HG03159 (cell line): ENCODE results near the gene PARVA.

Experiments used
- ATAC-seq: cut with Tn5 transposase; IDR thresholded peaks from one replicate; pipeline ENCODE4 v1.9.1; 2021; ENCODE audit warnings: mild to moderate bottlenecking, moderate library complexity; ENCODE audit not compliant: unreplicated experiment

The PARVA gene

DNA sequence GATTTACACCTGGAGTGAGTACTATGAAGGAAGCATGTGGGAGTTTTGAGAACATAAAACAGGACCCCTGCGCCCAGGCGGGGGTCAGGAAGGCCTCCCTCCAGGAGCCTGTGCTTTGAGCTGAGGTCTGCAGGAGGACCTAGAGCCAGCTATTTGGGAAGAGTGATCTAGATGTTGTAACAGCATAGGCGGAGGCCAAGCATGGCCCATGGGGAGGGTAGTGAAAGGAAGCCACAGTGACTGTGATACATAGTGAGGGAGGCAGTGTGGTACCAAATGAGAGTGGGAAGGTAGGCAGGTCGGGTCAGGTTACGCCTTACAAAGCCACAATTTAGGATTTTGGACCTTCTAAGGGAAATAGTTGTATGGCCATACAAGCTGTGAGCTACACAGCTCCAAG lies 147.5 kb downstream of the PARVA start:
- no peak for ATAC-seq

DNA sequence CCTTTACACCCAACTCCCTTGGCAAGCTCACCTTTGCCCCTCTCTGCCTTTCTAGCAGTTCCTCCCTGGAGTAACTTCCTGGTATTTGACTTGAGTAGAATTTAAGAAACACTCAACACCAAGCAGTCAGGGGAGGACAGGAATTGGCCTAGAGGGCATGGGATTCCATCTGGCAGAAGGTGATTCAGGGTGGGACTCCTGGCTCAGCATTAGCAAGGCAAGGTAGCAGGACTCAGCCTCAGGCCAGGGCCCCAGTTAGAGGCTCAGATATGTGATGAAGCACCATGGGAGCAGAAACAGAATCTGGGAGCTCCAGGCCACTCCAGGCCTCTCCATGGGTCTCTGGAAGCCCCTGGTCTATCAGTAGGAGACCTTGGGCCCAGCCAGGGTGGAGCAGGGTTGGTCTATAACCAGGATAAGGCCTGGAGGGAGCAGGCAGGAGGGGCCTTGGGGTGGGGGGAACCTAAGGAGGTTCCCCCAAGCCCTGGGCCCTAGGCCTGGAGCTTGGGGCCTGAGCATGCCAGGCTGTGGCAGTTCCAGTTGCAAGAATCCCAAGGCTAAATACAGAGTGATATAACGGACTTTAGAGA lies 148.2 kb downstream of the PARVA start:
- no peak for ATAC-seq

DNA sequence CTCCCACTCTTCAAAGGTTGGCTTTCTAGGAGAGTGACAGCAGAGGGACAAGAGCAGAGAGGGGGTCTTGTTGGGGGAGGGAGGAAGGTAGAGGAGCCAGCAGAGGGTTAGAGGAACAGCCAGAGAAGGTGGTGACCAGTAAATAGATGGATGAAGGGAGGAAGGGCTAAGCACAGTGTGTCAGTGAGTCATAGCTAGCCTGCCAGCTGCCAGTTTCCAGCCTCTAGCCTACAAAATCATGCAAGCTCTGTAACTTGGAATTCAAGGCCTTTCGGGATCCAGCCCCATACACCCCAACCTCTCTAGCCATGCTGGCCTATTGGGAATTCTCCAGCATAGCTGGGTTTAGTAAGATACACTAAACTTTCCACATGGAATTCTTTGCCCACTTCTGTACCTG lies 149.4 kb downstream of the PARVA start:
- no peak for ATAC-seq

DNA sequence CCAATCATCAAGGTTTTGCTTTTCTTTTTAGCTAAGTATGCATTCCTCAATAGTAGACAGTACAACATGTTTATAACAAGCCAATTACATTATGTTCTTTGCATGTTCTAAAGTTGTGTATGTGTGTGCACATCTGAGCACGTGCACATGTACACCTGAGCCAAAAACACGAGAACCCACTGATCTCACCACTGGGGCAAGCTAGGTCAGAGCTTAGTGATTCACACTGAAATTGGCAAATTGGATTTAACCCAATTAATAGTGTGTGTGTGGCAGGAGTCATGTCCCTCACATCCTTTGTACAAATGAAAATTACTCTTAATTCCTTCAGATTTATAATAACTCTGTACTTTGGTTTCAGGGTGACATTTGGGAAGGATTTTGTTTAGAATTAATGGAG lies 151.1 kb downstream of the PARVA start:
- no peak for ATAC-seq

DNA sequence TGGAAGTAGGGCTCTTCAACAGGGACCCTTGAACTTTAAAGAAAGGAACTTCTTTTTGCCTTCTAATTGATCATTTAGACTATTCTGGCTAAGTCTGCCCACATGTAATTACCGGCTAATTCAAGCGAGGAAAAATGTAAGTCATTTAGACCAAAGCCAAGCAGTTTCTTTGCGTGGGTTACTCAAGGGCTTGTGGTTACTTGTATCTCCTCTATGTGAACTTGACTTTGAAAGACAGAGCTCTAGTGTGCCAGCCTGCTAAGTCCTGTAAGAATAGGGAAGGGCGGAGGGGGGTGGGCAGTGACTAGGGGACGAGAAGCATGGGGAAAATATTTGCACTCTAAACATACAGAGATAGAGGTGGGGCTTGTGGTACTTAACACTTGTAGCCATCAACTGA lies 151.7 kb downstream of the PARVA start:
- no peak for ATAC-seq

DNA sequence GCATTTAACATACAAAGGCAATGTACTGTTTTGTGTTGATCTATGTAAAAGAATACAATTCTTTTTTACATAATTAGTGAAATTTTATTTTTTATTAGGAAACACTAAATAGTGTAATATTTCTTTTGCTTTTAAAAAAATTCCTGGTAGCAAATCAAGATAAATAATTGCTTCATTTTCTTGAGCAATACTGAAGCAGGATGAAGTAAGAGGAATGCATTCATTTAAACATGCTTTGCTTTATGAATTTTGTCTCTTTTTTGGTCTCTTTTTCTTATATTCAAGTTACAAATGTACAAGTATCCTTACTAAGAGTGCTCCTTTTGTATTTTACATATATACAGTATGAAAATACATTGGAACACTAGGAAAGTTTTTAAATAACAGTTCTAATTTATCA lies 152.4 kb downstream of the PARVA start:
- ATAC-seq, result no peak

DNA sequence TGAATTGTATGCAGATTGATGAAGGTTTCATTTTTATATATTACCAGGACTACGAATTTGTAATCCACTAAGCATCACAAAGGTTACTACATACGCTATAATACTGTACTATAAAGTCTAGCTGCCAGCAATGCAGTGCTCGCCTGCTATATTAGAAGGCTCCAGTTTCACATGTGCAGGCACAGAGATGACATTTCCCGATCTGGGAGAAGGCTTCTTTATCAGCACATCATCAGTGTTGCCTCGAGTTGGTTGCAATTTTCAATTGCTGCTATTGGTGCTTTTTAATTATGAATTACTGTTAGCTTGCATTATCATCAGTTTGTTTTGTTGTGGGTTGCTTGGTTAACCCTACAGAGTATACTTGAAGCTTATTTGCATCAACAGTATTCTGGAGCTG lies 153.6 kb downstream of the PARVA start:
- ATAC-seq, result no peak

DNA sequence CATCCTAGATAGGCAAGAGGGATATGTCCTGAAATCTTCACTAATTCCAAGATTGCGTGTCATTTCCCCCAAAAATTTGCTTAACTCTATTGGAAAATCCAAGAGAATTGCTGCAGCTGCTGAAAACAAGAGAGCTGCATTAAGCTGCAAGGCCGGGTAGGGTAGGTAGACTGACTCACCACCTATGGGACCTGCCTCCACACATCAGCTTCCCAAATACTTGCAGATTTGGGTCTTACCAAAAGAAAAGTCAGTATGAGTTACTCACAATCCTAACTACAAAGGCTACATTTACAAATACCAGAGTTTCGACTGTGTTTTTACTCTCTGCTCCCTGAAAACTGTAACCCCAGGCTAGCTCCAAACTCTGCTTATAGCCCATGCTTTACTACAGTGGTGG lies 154.3 kb downstream of the PARVA start:
- no peak for ATAC-seq

DNA sequence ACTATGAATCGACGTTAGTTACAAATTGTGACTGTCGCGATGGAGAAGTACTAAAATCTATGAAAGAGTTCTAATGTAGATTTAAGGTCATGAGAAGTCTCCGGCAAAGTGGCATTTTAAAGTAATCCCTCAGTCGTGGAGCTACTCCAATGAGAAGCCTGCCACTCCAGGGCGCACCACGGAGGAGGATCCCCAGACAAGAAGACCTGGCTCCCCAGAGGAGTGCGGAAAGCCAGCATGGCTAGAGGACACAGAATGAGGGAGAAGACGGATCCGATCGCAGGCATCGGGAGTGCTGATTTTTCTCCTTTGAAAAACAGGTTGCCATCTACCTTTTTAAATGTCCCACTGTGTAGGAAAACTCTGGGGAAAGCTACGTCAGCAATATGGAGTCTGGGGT lies 155.2 kb downstream of the PARVA start:
- ATAC-seq, result no peak

DNA sequence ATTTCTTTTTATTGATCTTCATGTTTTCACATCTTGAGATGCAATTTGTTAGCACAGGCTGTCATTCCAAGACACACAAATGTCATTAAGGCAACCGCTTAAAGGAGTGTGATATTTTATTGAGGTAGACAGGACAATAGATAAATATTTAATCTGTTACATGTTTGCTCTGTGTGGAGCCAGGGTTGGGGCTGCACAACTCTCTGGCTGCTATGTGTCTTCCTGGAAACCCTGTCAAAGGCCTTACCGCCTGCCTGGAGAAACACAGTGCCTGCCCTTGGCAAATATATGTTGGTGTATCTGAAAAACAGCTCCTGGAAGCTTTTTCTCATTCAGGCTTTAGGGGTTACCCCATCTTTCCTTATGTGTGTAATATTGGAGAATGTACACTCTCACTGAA lies 157.2 kb downstream of the PARVA start:
- no peak for ATAC-seq

DNA sequence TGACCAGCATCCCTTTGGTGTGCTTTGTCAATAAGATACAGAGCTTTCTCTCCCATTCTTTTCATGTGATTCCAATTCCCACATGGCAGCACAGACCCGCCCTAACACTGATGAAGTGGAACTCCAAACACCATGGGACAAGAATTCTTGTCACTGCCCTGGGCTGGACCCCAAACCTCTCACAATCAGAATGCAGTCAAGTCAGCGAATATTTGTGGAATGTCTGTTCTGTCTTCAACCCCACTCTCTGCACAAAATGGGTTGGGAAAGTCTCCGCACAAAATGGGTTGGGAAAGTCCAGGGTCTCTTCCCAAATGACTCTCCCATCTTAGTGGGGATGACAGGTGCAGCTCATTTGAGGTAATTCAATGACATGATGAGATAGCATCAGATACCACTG lies 157.9 kb downstream of the PARVA start:
- ATAC-seq, result no peak

DNA sequence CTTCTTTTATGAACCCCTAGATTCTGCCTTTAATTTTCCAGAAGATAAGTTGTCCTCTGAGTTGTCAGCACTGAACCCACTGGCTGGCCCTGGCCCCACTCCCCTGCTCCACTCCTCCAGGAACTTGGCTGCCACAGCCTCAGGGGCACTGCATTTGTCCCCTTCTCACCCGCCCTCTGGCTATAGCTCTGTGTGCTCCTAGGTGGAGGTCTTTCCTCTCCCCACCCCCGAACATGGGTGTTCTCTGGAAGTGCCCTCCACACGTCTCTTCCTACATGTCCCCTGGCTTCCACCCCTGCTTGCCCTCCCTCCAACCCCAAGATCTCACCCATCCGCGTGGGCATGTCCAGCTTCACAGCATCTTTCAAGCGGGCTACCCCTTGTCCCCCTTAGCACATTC lies 159.2 kb downstream of the PARVA start:
- no peak for ATAC-seq

DNA sequence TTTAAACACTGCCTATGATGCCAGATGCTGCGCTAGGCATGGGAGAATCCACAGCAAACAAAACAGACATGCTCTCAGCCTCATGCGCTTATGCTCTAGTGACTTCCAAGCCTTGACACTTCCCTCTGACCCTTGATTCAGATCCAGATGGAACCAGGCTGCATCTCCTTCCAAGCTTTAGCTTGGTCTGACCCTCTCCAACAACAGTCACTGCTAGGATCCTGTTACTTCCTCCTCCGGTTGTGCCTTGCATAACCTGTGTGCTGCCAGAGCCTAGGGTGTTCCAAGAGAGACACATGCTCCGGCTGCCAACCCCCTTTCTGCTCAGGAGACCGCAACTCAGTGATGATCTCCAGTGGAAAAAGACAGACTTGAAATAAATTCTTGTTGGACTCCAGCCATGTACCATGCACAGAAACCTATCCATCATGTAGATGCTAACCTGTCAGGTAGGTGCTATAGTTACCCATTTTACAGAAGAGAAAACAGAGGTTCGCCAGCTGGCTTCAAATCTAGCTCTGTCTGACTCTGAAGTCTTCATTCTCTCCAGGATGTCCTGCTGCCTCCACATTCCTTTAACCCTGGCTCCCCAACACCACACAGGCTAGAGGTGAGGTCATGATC lies 160.5 kb downstream of the PARVA start:
- ATAC-seq, result no peak

DNA sequence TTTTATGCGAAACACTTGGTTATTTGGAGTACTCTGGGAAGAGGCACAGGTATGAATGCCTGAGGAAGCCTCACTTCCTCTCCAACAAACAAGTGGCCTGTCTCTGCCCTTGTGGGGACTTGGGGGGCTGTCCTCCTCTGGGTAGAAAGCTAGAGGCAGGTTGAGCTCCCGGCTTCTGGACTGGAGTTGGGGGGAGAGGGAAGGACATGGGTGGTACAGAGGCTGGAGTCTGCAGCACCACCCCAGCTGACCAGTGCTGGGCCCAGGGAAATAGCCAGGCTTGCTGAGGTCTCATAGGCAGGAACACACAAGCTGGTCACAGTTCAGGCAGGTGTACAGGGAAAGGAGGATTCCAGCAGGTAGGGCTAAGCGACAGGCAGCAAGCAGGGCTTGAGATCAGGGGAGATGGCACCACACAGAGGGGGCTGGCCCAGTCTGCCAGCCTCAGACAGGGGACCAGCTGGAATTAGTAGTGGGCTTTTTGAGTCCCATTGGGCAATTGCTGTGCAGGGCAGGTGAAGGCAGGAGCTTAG lies 161.6 kb downstream of the PARVA start:
- no peak for ATAC-seq

DNA sequence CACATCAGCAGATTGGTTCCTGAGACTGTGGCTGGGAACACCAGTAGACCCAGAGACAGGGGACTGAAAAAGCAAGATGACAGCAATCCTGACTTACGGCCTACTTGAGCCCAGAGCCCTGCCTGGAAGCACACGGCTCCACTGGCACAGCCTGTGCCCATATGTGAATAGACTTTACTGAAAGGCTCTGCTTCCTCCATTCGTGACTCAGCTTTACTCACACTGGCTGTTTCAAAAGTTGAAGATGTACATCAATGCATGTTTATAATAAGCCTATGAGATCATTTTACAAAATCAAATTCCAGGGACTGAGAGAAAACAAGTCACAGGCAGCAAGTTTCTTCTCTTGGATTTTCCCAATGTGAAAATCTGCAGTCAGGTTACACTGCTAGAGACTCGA lies 162.2 kb downstream of the PARVA start:
- no peak for ATAC-seq

DNA sequence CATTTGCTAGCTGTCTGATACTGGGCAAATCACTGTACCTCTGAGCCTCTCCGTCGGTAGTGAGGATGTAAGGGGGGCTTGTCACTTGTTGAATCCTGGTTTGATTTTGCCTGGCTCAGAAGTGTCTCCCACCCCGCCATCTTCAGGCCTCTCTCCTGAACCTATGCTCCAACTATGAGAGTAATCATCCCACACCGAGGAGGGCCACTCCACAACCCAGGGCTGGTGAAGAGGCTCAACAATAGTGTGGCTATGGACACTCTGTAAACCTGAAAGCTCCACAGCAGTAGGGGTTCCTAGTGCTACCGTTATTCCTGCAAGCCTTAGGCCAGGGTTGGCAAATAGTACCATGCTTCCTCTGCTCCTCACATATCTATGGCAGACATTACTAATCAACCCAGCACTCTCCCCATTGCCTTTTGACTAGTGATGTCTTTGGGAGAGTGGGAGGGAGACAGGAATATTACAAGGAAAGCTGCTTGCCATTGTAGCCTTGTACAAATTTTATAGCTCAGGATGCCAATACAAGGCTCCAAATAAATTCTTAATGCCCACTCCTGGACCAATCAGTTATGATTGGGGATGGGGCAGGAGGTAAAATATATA lies 162.8 kb downstream of the PARVA start:
- no peak for ATAC-seq

DNA sequence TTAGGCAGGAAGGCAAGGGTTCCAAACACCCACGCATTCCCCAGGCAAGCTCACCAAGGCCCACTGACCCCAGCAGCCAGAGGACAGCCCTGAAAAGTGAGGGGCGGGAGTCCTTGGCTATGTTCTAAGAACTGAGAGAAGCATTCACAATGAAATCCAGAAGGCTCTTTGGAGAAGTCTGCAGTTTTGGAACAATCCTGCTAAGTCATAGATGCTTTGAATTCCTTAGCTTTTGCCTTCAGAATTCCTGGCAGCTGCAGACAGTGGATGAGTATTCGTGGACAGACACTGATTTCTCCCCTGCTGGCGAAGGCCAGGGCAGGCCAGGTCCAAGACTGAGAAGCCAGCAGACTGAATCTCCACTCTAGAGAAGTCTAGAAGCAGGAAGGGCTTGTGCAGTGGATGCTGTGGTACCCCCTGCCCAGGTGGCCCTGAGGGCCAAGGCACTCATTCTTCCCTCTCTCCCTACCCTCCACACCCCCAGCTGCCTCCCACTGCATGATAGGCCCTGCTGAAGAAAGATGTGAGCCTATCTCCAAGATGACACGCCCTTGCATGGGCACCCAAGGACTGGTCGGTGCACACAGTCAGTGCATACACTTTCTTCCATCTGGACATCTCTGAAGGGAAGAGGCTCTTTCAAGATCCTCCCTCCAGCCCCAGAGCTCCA lies 163.7 kb downstream of the PARVA start:
- no peak for ATAC-seq

DNA sequence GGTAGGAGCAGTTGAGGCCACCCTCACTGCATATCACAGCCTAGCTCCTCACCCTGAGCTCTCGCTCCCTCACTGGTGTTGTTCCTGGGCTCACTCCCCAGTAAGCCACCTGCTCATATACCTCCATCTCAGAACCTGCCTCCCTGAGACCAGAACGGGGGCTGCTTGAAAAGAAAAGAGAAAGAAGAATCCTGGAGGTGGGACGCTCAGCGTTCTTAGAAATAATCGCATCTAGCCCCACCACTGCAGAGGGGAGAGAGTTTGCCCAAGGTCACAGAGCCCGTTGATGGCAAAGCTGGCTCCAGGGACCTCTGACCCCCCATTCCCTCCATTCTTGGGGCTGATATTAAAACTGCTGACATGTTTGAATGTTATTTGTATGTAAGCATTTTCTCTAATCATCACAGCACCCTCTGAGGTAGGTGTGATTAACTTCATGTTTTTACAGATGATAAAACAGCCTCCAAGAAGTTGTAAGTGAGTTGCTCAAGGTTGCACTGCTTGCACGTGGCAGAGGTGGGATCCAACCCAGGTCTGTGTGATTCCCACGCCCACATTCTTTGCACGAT lies 164.3 kb downstream of the PARVA start:
- ATAC-seq, result no peak

DNA sequence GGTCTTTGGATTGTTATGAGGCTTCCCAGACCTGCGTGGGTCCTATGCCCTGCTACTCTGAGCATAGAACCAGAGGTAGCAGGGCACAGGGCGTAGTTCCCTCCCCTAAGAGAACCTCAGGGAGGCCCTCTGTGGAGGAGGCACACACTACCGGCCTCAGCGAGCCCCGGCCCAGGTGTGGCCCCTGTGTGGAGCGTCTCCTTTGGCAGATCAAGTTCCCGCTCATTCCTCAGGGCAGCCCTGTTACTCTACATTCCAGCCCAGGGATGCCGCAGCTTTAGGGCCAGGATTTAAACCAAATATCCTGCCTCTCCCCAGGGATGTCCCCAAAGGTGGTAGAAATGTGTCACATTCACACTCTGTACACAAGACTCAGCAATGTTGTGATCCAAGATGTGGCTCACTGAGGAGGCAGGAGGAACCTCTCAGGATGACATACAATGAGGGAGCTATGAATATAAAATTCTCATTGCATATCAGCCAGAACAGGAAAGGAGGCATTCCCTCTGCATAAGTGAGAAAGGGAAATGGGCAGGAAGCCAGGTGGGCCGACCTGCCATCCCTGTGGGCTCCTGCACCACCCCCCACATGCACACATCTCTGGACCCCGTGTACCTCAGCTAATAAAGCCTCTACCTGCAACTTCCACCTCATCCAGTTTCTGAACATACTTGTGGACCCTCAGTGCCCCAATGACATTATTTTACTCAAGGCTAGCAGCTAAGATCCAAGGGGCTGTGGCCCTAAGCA lies 165.0 kb downstream of the PARVA start:
- ATAC-seq, result no peak

DNA sequence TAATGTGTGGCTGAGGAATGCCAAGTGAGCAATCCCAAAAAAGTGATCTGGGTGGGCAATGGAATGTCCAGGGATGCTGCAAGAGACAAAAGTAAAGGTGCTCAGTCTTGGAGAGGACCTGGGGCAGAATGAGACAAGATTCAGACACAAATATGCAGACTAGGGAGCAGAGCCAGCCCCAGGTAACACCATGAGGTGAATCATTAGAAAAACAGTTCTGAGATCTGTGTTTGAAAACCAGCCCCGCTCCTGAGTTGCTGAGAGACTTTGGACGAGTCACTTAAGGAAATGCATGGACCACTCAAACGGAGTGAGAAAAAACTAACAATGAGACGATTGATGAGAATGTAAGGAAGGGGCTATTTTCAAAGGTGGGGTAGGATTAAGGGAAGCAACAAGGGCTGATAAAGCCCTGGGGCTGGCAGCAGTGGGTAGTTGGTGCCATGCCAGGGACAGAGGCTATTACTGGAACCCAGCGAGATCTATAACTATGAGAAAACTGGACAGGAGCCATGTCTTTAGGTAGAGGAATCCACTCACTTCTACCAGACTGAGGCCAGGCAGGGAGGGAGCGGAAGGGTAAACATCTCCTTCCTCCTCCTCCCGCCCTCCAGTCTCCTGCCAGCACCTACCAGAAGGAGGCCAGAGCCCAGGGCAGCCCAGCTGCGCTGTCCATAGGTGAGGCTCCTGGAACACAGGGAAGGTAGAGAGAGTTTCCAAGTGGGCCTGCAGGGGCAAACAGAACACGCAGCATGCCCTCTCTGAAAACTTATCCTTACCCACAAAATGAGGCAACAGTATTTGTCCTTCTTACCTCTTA lies 166.4 kb downstream of the PARVA start:
- no peak for ATAC-seq
